HG03565 (cell line): ENCODE results near the gene AGAP1.

Experiments used
- ATAC-seq: cut with Tn5 transposase; IDR thresholded peaks from one replicate; pipeline ENCODE4 v1.9.1; 2021; ENCODE audit warnings: mild to moderate bottlenecking, moderate library complexity; ENCODE audit not compliant: unreplicated experiment

The AGAP1 gene

GRCh38 chr2:235507928-235508327 is 14.1 kb downstream of the AGAP1 start:
- ATAC-seq, result no peak

GRCh38 chr2:235508371-235509160 is 14.7 kb downstream of the AGAP1 start:
- no peak for ATAC-seq

- ATAC-seq, result no peak
Observed at GRCh38 chr2:235510318-235510717, 16.5 kb downstream of the AGAP1 start.

- no peak for ATAC-seq
Observed at GRCh38 chr2:235511187-235511661, 17.4 kb downstream of the AGAP1 start.

- ATAC-seq, result no peak
Observed at GRCh38 chr2:235511751-235512698, 18.2 kb downstream of the AGAP1 start.

- no peak for ATAC-seq
Observed at GRCh38 chr2:235512699-235513053, 18.8 kb downstream of the AGAP1 start.

GRCh38 chr2:235513984-235514626 is 20.3 kb downstream of the AGAP1 start:
- no peak for ATAC-seq

GRCh38 chr2:235514627-235515363 is 21.0 kb downstream of the AGAP1 start:
- no peak for ATAC-seq

GRCh38 chr2:235515364-235515742 is 21.5 kb downstream of the AGAP1 start:
- no peak for ATAC-seq

- ATAC-seq, result no peak
Observed at GRCh38 chr2:235515821-235516220, 22.0 kb downstream of the AGAP1 start.

GRCh38 chr2:235516257-235516656 is 22.4 kb downstream of the AGAP1 start:
- ATAC-seq, result no peak

- ATAC-seq, result no peak
Observed at GRCh38 chr2:235518322-235519090, 24.7 kb downstream of the AGAP1 start.

GRCh38 chr2:235520787-235521186 is 26.9 kb downstream of the AGAP1 start:
- no peak for ATAC-seq

GRCh38 chr2:235521844-235522243 is 28.0 kb downstream of the AGAP1 start:
- ATAC-seq, result no peak

- ATAC-seq, result no peak
Observed at GRCh38 chr2:235523021-235523420, 29.2 kb downstream of the AGAP1 start.

- no peak for ATAC-seq
Observed at GRCh38 chr2:235523486-235524150, 29.8 kb downstream of the AGAP1 start.

GRCh38 chr2:235526166-235526565 is 32.3 kb downstream of the AGAP1 start:
- no peak for ATAC-seq

GRCh38 chr2:235527806-235528469 is 34.1 kb downstream of the AGAP1 start:
- no peak for ATAC-seq

- no peak for ATAC-seq
Observed at GRCh38 chr2:235529621-235530020, 35.8 kb downstream of the AGAP1 start.
